H1 (cell line): ENCODE data around the gene GRIFIN.

Experiments used
- CTCF ChIP-seq, 3 experiments: IDR thresholded peaks; 1 replicate in 2 of 3; 2 replicates in 1 of 3; pipeline versions ENCODE4 v1.5.1 to v1.6.1; 2011; ENCODE audit warnings: low read length in 3 of 3, mild to moderate bottlenecking in 3 of 3, inconsistent platforms in 2 of 3, low read depth in 1 of 3, moderate library complexity in 1 of 3; ENCODE audit not compliant: insufficient read depth in 1 of 3; ENCODE audit errors: control extremely low read depth in 1 of 3
- POLR2A ChIP-seq, 2 experiments: IDR thresholded peaks; 1 replicate in 1 of 2; 2 replicates in 1 of 2; pipeline ENCODE4 v1.6.1; 2011; ENCODE audit warnings: low read depth in 2 of 2, low read length in 2 of 2, mild to moderate bottlenecking in 2 of 2; ENCODE audit errors: control extremely low read depth in 1 of 2

- no peak for TF ChIP-seq POLR2A (IDR thresholded peaks at IDR 0.05; ENCODE audit: control extremely low read depth in 1 of 2, low read depth in 2 of 2, low read length in 2 of 2)
- no peak for TF ChIP-seq CTCF (IDR thresholded peaks at IDR 0.05; ENCODE audit: control extremely low read depth in 1 of 3, insufficient read depth in 1 of 3, low read depth in 1 of 3, low read length in 3 of 3)
Observed at GRCh38 chr7:2514473-2515423, 38.5 kb upstream of the GRIFIN start.
